Neural cell (in vitro differentiated cells): Measurements from ENCODE around the gene RECQL.

Experiments
- CTCF ChIP-seq: fragments of 450-650 bp; IDR thresholded peaks from 2 replicates; pipeline ENCODE4 v1.5.1; 2014; ENCODE audit warnings: antibody characterized with exemption, mild to moderate bottlenecking, moderate library complexity; ENCODE audit not compliant: poor library complexity, severe bottlenecking
- EP300 ChIP-seq: fragments of 450-650 bp; conservative IDR thresholded peaks from 2 replicates; pipeline ENCODE4 v1.6.1; 2014; ENCODE audit warnings: antibody characterized with exemption, mild to moderate bottlenecking, moderate library complexity; ENCODE audit not compliant: poor library complexity, severe bottlenecking
- EZH2 ChIP-seq: fragments of 200-600, 300-800 bp; shearing (Covaris generic), sonication (generic); IDR thresholded peaks from 2 replicates; pipeline ENCODE4 v1.6.1; 2014; ENCODE audit warnings: antibody characterized with exemption, low read length, borderline replicate concordance, mild to moderate bottlenecking; ENCODE audit not compliant: insufficient read depth, poor library complexity, severe bottlenecking
- POLR2AphosphoS5 ChIP-seq: IDR thresholded peaks from 2 replicates; pipeline ENCODE4 v1.6.1; 2012
- RAD21 ChIP-seq: fragments of 450-650 bp; conservative IDR thresholded peaks from 2 replicates; pipeline ENCODE4 v1.6.1; 2014; ENCODE audit warnings: antibody characterized with exemption, mild to moderate bottlenecking, moderate library complexity
- REST ChIP-seq: IDR thresholded peaks from 2 replicates; pipeline ENCODE4 v1.6.1; 2012; ENCODE audit warnings: borderline replicate concordance
- SMC3 ChIP-seq: fragments of 450-650 bp; conservative IDR thresholded peaks from 2 replicates; pipeline ENCODE4 v1.6.1; 2014; ENCODE audit warnings: antibody characterized with exemption, mild to moderate bottlenecking, moderate library complexity; ENCODE audit not compliant: poor library complexity
- TAF1 ChIP-seq: IDR thresholded peaks from 2 replicates; pipeline ENCODE4 v1.6.1; 2012; ENCODE audit warnings: low read depth

DNA sequence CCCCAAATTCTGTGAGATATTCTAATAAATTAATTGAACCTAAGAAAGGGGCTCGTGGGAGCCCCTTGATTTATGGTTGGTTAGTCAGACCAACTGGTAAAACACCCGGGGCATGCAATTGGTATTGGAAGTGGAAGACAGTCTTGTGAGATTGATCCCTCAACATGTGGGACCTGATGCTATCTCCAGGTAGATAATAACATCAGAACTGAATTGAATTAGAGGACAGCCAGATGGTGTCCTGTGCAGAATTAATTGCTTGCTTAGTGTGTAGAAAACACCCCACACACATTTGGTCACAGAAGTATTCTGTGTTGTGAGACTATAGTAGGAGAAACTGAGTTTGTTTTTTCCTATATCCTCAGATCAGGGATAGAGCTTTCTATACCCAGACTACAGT is 42.0 kb downstream of the RECQL start:
- TF ChIP-seq RAD21, result no peak
- no peak for TF ChIP-seq CTCF
- TF ChIP-seq TAF1, result no peak
- TF ChIP-seq POLR2AphosphoS5, result no peak
- TF ChIP-seq EZH2, result no peak
- no peak for TF ChIP-seq EP300
- TF ChIP-seq REST, result no peak
- TF ChIP-seq SMC3, result no peak
